GM18861 (cell line): ENCODE measurements around the gene JAK2.
"Not testable (repeated sequence)": the region's sequence is repeated elsewhere in the genome, so short reads cannot be mapped to it uniquely, and the experiment has no call there.

Experiments
- ATAC-seq: cut with Tn5 transposase; IDR thresholded peaks from one replicate; pipeline ENCODE4 v1.9.1; 2021; ENCODE audit not compliant: unreplicated experiment

JAK2 gene

GRCh38 chr9:5041390-5042115 is 56.5 kb downstream of the JAK2 start:
- ATAC-seq, result no peak

- ATAC-seq, result no peak
Observed at GRCh38 chr9:5042661-5043178, 57.6 kb downstream of the JAK2 start.

GRCh38 chr9:5043381-5043780 is 58.3 kb downstream of the JAK2 start:
- no peak for ATAC-seq

GRCh38 chr9:5044160-5044559 is 59.1 kb downstream of the JAK2 start:
- ATAC-seq, result no peak

- ATAC-seq, result no peak
Observed at GRCh38 chr9:5052838-5053237, 67.8 kb downstream of the JAK2 start.

- no peak for ATAC-seq
Observed at GRCh38 chr9:5062631-5063030, 77.6 kb downstream of the JAK2 start.

- ATAC-seq, result no peak
Observed at GRCh38 chr9:5072871-5073270, 87.8 kb downstream of the JAK2 start.

- ATAC-seq, result no peak
Observed at GRCh38 chr9:5073701-5074100, 88.6 kb downstream of the JAK2 start.

GRCh38 chr9:5085993-5086392 is 100.9 kb downstream of the JAK2 start:
- no peak for ATAC-seq

- ATAC-seq, result no peak
Observed at GRCh38 chr9:5089737-5090136, 104.7 kb downstream of the JAK2 start.

GRCh38 chr9:5095795-5096194 is 110.7 kb downstream of the JAK2 start:
- no peak for ATAC-seq

- no peak for ATAC-seq
Observed at GRCh38 chr9:5099466-5099865, 114.4 kb downstream of the JAK2 start.

- ATAC-seq, result not testable (repeated sequence)
Observed at GRCh38 chr9:5101127-5101526, 116.1 kb downstream of the JAK2 start.

- not testable (repeated sequence) for ATAC-seq
Observed at GRCh38 chr9:5106517-5106916, 121.4 kb downstream of the JAK2 start.

- no peak for ATAC-seq
Observed at GRCh38 chr9:5110867-5111681, 126.0 kb downstream of the JAK2 start.

GRCh38 chr9:5111696-5112095 is 126.6 kb downstream of the JAK2 start:
- ATAC-seq, result no peak

GRCh38 chr9:5112109-5112592 is 127.1 kb downstream of the JAK2 start:
- no peak for ATAC-seq

- no peak for ATAC-seq
Observed at GRCh38 chr9:5112646-5113045, 127.6 kb downstream of the JAK2 start.

- ATAC-seq, result no peak
Observed at GRCh38 chr9:5113523-5113922, 128.5 kb downstream of the JAK2 start.

GRCh38 chr9:5113994-5114748 is 129.1 kb downstream of the JAK2 start:
- no peak for ATAC-seq

GRCh38 chr9:5122116-5122515 is 137.0 kb downstream of the JAK2 start:
- ATAC-seq, result no peak
